Fibroblast of lung (primary cell): ENCODE data around the gene ANGPTL2. TPM values are rescaled to one million over a fixed set of nuclear protein-coding genes. Genes with fewer than 3 reads are reported as not detected.

Experiments used
- DNase-seq, 2 donors: peaks; one replicate each; pipeline versions ENCODE4 v3.0.0 to v3.0.0-alpha.2; 2010; ENCODE audit warnings: low read depth in 2 of 2
- H2AFZ ChIP-seq: 2 replicates; pipeline ENCODE4 v1.5.1; 2012; ENCODE audit warnings: low read length, control low read depth, inconsistent platforms
- H3K27ac ChIP-seq: 2 replicates; pipeline ENCODE4 v1.5.1; 2011; ENCODE audit warnings: low read length, control low read depth; ENCODE audit not compliant: insufficient read depth
- H3K27me3 ChIP-seq: 2 replicates; pipeline ENCODE4 v1.5.1; 2011; ENCODE audit warnings: mild to moderate bottlenecking, low read length; ENCODE audit not compliant: control insufficient read depth, insufficient read depth
- H3K36me3 ChIP-seq: 2 replicates; pipeline ENCODE4 v1.5.1; 2011; ENCODE audit warnings: low read length; ENCODE audit not compliant: control insufficient read depth, insufficient read depth
- H3K4me1 ChIP-seq: 2 replicates; pipeline ENCODE4 v1.5.1; 2011; ENCODE audit warnings: low read length; ENCODE audit not compliant: control insufficient read depth, insufficient read depth; ENCODE audit errors: extremely low read depth
- H3K4me2 ChIP-seq: 2 replicates; pipeline ENCODE4 v1.5.1; 2011; ENCODE audit warnings: low read length, control low read depth; ENCODE audit not compliant: insufficient read depth; ENCODE audit errors: extremely low read depth
- H3K4me3 ChIP-seq, 4 experiments: fragments of 200-600 bp in 1 of 4; sonication (generic) in 1 of 4; replicated peaks in 1 of 4; 2 replicates each; pipeline ENCODE4 v1.5.1; 2011 to 2016; ENCODE audit warnings: low read length in 4 of 4, low read depth in 3 of 4, mild to moderate bottlenecking in 3 of 4, control low read depth in 2 of 4, inconsistent platforms in 1 of 4, mixed read lengths in 1 of 4; ENCODE audit not compliant: insufficient read depth in 1 of 4; ENCODE audit errors: control extremely low read depth in 1 of 4
- H3K79me2 ChIP-seq: 2 replicates; pipeline ENCODE4 v1.5.1; 2012; ENCODE audit warnings: mild to moderate bottlenecking, low read length, inconsistent platforms; ENCODE audit not compliant: control insufficient read depth, insufficient read depth
- H3K9ac ChIP-seq: 2 replicates; pipeline ENCODE4 v1.5.1; 2011; ENCODE audit warnings: mild to moderate bottlenecking, low read length, control low read depth; ENCODE audit not compliant: insufficient read depth
- H3K9me3 ChIP-seq: 2 replicates; pipeline ENCODE4 v1.5.1; 2012; ENCODE audit warnings: low read depth, low read length; ENCODE audit not compliant: control insufficient read depth, insufficient read depth
- H4K20me1 ChIP-seq: 2 replicates; pipeline ENCODE4 v1.5.1; 2011; ENCODE audit warnings: low read length; ENCODE audit not compliant: control insufficient read depth, insufficient read depth; ENCODE audit errors: extremely low read depth
- CTCF ChIP-seq, 2 donors: IDR thresholded peaks in 1 of 2; conservative IDR thresholded peaks in 1 of 2; 1 replicate in 1 of 2; 2 replicates in 1 of 2; pipeline ENCODE4 v1.5.1; 2011 to 2012; ENCODE audit warnings: low read length in 2 of 2, control low read depth in 1 of 2, inconsistent platforms in 1 of 2, low read depth in 1 of 2, mild to moderate bottlenecking in 1 of 2
- EZH2 ChIP-seq: IDR thresholded peaks from 2 replicates; pipeline ENCODE4 v1.5.1; 2012; ENCODE audit warnings: low read length, control low read depth, mild to moderate bottlenecking; ENCODE audit errors: missing control alignments
- polyA plus RNA-seq, 2 donors: library from polyadenylated mRNA; depleted of rRNA in 1 of 2; stranded (reverse) in 1 of 2; unstranded in 1 of 2; fragments of >200 nt; gene quantifications; 2 replicates each; pipeline ENCODE4 v1.2.1, GENCODE V29; 2011 to 2012; ENCODE audit warnings: missing spikeins in 1 of 2
- total RNA-seq: library from RNA; depleted of rRNA; stranded (reverse); fragments of >200 nt; gene quantifications from 2 replicates; pipeline ENCODE4 v1.2.1, GENCODE V29; 2014

ANGPTL2 gene
- total and polyA plus RNA-seq, 2 donors (not counting 1 experiment from before 2014, with no cell fraction given): 128 to 163 TPM

DNA sequence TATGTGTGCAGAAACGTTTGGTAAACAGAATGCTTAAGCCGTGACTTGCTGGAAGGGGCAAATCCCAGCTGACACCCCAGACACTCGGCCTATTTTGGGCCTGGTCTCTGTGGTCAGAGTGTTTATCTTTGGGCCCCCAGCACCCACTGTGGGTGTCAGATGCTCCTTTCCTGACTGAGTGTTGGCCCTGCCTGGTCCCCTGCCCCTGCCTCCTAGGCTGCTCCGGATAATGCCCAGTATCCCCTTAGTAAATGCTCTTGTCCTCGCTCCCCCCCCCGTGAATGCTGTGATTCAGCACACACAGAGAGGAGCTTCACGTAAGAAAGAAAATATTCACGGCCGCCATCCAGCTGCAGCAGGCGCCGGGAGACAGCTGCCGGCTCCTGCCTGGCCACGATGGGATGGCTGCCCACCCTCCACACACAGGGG, 11.3 kb upstream of the ANGPTL2 start:
- TF ChIP-seq CTCF (conservative IDR thresholded peaks at IDR 0.05 in 1 of 2, IDR thresholded peaks at IDR 0.05 in 1 of 2; ENCODE audit: low read depth in 1 of 2, low read length in 2 of 2) (no peak), EZH2 (no peak)
- peak overlapping the region; percentile 80 for H3K4me2 ChIP-seq
- H3K4me1 ChIP-seq: peaks cover 46% of the 10 kb centered on the region
- no peaks in the 10 kb centered on the region for H3K9me3 ChIP-seq
- H3K36me3 ChIP-seq: no peaks in the 10 kb centered on the region
- no peak overlapping the region for H2AFZ ChIP-seq
- no peaks in the 10 kb centered on the region for H4K20me1 ChIP-seq
- peak overlapping the region in 1 of 4 experiments; percentile 23 for H3K4me3 ChIP-seq
- peak overlapping the region; percentile 39 for H3K9ac ChIP-seq
- no peaks in the 10 kb centered on the region for H3K27me3 ChIP-seq
- peak overlapping the region; percentile 96 for H3K27ac ChIP-seq
- peak; percentile 87 to 90 for DNase-seq
- H3K79me2 ChIP-seq: no peaks in the 10 kb centered on the region

DNA sequence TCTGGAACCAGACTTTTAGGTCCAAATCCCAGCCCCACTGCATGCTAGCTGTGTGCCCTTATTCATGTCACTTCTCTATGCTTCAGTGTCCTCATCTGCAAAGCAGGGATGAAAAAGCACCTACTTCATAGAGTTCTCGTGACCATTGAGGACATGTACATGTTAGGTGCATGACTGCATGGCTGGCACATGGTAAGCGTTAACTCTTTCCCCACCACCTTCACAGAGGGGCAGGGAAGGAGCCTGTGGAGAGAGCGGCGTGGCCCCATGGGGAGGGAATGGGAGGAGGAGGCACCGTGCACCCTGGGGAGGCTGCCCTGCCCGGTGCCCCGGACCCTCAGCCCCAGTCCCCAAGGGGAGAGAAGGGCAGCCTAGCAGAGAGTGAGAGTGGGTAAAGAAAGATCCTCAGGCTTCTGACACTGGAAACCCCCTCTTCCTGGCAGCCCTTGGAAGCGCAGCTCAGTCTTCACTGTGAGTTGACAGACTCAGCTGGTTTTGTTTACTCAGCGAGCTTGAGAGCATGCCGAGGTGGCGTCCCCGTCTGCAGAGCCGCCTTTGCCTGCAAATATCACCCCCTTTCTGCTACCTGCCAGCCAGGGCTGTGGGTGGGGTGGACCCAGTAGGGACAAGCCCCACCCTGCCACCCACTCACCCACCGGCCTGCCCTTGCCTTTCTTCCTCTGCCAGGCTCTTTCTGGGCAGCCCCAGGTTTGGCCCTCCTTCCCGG, 10.6 kb upstream of the ANGPTL2 start:
- no peaks in the 10 kb centered on the region for H3K9me3 ChIP-seq
- no peaks in the 10 kb centered on the region for H3K27me3 ChIP-seq
- peak overlapping the region; percentile 96 for H3K27ac ChIP-seq
- H3K4me1 ChIP-seq: peaks cover 49% of the 10 kb centered on the region
- H2AFZ ChIP-seq: no peak overlapping the region
- peak overlapping the region; percentile 80 for H3K4me2 ChIP-seq
- TF ChIP-seq EZH2 (no peak), CTCF (conservative IDR thresholded peaks at IDR 0.05 in 1 of 2, IDR thresholded peaks at IDR 0.05 in 1 of 2; ENCODE audit: low read depth in 1 of 2, low read length in 2 of 2) (no peak)
- no peaks in the 10 kb centered on the region for H4K20me1 ChIP-seq
- no peaks in the 10 kb centered on the region for H3K79me2 ChIP-seq
- peak overlapping the region; percentile 39 for H3K9ac ChIP-seq
- H3K36me3 ChIP-seq: no peaks in the 10 kb centered on the region
- H3K4me3 ChIP-seq: peak overlapping the region in 1 of 4 experiments; percentile 6
- DNase-seq: peak; percentile 46 to 61

- no peaks in the 10 kb centered on the region for H3K79me2 ChIP-seq
- H3K9ac ChIP-seq: peak overlapping the region; percentile 21
- no peaks in the 10 kb centered on the region for H3K36me3 ChIP-seq
- no peak for DNase-seq
- H3K9me3 ChIP-seq: no peaks in the 10 kb centered on the region
- H3K27me3 ChIP-seq: no peaks in the 10 kb centered on the region
- peak overlapping the region; percentile 96 for H3K27ac ChIP-seq
- TF ChIP-seq CTCF (conservative IDR thresholded peaks at IDR 0.05 in 1 of 2, IDR thresholded peaks at IDR 0.05 in 1 of 2; ENCODE audit: low read depth in 1 of 2, low read length in 2 of 2) (no peak), EZH2 (no peak)
- no peaks in the 10 kb centered on the region for H4K20me1 ChIP-seq
- peak overlapping the region; percentile 18 for H3K4me2 ChIP-seq
- H2AFZ ChIP-seq: no peak overlapping the region
- H3K4me3 ChIP-seq: no peak overlapping the region
- H3K4me1 ChIP-seq: peaks cover 50% of the 10 kb centered on the region
Observed at GRCh38 chr9:127132375-127132774, 9.9 kb upstream of the ANGPTL2 start.
